DMS 273 treated with DMSO at 0.1 percent for 48 hours (cell line): ENCODE measurements around the gene RNASEH1.
"Not testable (repeated sequence)": the region's sequence is repeated elsewhere in the genome, so short reads cannot be mapped to it uniquely, and the experiment has no call there.

Experiments
- DNase-seq: peaks from one replicate; lab custom pipeline; 2025; lab: John Stamatoyannopoulos, UW

RNASEH1 gene

GRCh38 chr2:3519255-3520205, 38.6 kb downstream of the RNASEH1 start, which contains the start of gene ADI1:
Gene ADI1 (minus strand): TSS chr2:3519531. CDS start chr2:3519487, 44 bp downstream.
- peak; percentile 36 for DNase-seq

GRCh38 chr2:3518496-3519254, 39.5 kb downstream of the RNASEH1 start:
- DNase-seq: peak; percentile 92

- DNase-seq: no peak
Observed at GRCh38 chr2:3517948-3518495, 40.1 kb downstream of the RNASEH1 start.

- DNase-seq: no peak
Observed at GRCh38 chr2:3516831-3517230, 41.3 kb downstream of the RNASEH1 start.

- DNase-seq: not testable (repeated sequence)
Observed at GRCh38 chr2:3515438-3515837, 42.7 kb downstream of the RNASEH1 start.

- no peak for DNase-seq
Observed at GRCh38 chr2:3513026-3513810, 44.9 kb downstream of the RNASEH1 start.

GRCh38 chr2:3512086-3512485, 46.0 kb downstream of the RNASEH1 start:
- no peak for DNase-seq

GRCh38 chr2:3505771-3506170, 52.4 kb downstream of the RNASEH1 start:
- DNase-seq: no peak

- no peak for DNase-seq
Observed at GRCh38 chr2:3504741-3505140, 53.4 kb downstream of the RNASEH1 start.

GRCh38 chr2:3503483-3503882, 54.6 kb downstream of the RNASEH1 start:
- DNase-seq: no peak

GRCh38 chr2:3503046-3503445, 55.1 kb downstream of the RNASEH1 start:
- no peak for DNase-seq

- DNase-seq: no peak
Observed at GRCh38 chr2:3500326-3500899, 57.7 kb downstream of the RNASEH1 start.

- no peak for DNase-seq
Observed at GRCh38 chr2:3498783-3499394, 59.2 kb downstream of the RNASEH1 start.

GRCh38 chr2:3496708-3497080, 61.4 kb downstream of the RNASEH1 start:
- not testable (repeated sequence) for DNase-seq
